Hematopoietic multipotent progenitor cell treated with erythropoietin and hydrocortisone succinate and interleukin-3 and kit ligand, for 17 days (in vitro differentiated cells): ENCODE data around the gene PID1.

Experiments
- DNase-seq: peaks from one replicate; pipeline ENCODE4 v3.0.0-alpha.2; 2015; ENCODE audit warnings: low spot score

Gene PID1

GRCh38 chr2:229071292-229071976 is 199.7 kb downstream of the PID1 start:
- no peak for DNase-seq

- no peak for DNase-seq
Measured at GRCh38 chr2:229066121-229066715, 204.9 kb downstream of the PID1 start.

- DNase-seq: no peak
Measured at GRCh38 chr2:229064749-229065148, 206.3 kb downstream of the PID1 start.

GRCh38 chr2:229060147-229060546 is 210.9 kb downstream of the PID1 start:
- DNase-seq: no peak

- no peak for DNase-seq
Measured at GRCh38 chr2:229059331-229060033, 211.6 kb downstream of the PID1 start.

GRCh38 chr2:229057976-229058553 is 213.0 kb downstream of the PID1 start:
- DNase-seq: no peak

- DNase-seq: no peak
Measured at GRCh38 chr2:229054311-229054710, 216.8 kb downstream of the PID1 start.

- DNase-seq: no peak
Measured at GRCh38 chr2:229051798-229052197, 219.3 kb downstream of the PID1 start.

- DNase-seq: no peak
Measured at GRCh38 chr2:229050133-229050532, 221.0 kb downstream of the PID1 start.

GRCh38 chr2:229048134-229048533 is 223.0 kb downstream of the PID1 start:
- no peak for DNase-seq

GRCh38 chr2:229045671-229046070 is 225.4 kb downstream of the PID1 start:
- DNase-seq: no peak

GRCh38 chr2:229044581-229044980 is 226.5 kb downstream of the PID1 start:
- no peak for DNase-seq

- DNase-seq: no peak
Measured at GRCh38 chr2:229043681-229044080, 227.4 kb downstream of the PID1 start.

- no peak for DNase-seq
Measured at GRCh38 chr2:229042349-229042748, 228.7 kb downstream of the PID1 start.

- DNase-seq: no peak
Measured at GRCh38 chr2:229041691-229042090, 229.4 kb downstream of the PID1 start.

- DNase-seq: no peak
Measured at GRCh38 chr2:229037621-229038020, 233.5 kb downstream of the PID1 start.

GRCh38 chr2:229033816-229034215 is 237.3 kb downstream of the PID1 start:
- no peak for DNase-seq

- DNase-seq: no peak
Measured at GRCh38 chr2:229032608-229033234, 238.4 kb downstream of the PID1 start.

- DNase-seq: no peak
Measured at GRCh38 chr2:229027353-229028105, 243.6 kb downstream of the PID1 start.

- no peak for DNase-seq
Measured at GRCh38 chr2:229025653-229026052, 245.4 kb downstream of the PID1 start.

GRCh38 chr2:229022652-229023051 is 248.4 kb downstream of the PID1 start:
- DNase-seq: no peak

- no peak for DNase-seq
Measured at GRCh38 chr2:229022071-229022470, 249.0 kb downstream of the PID1 start.
